Psoas muscle (tissue), 8 donors: Measurements from ENCODE around the gene WDR37. TPM values are rescaled to one million over a fixed set of nuclear protein-coding genes. Genes with fewer than 3 reads are reported as not detected.
A peak's percentile ranks its signal among the peaks of the same experiment; 100 is the strongest.

ENCODE experiments used
- ATAC-seq, 4 donors: fragments of 200-7000 bp; cut with Tn5 transposase; one replicate each; pipeline ENCODE4 v1.9.1; 2020; ENCODE audit warnings: moderate library complexity in 3 of 4, mild to moderate bottlenecking in 2 of 4
- DNase-seq, 2 donors: peaks; one replicate each; pipeline ENCODE4 v3.0.0-alpha.2; 2020
- H3K27ac ChIP-seq: fragments of 200-600 bp; one replicate; pipeline ENCODE4 v1.8.0; 2022
- H3K27me3 ChIP-seq, 3 donors: fragments of 200-600 bp in 1 of 3; one replicate each; pipeline versions ENCODE4 v1.6.1 to v1.8.0; 2013 to 2022; ENCODE audit warnings: low read length in 2 of 3, mild to moderate bottlenecking in 2 of 3, moderate library complexity in 1 of 3; ENCODE audit not compliant: insufficient read depth in 3 of 3
- H3K36me3 ChIP-seq, 2 donors: fragments of 200-600 bp in 1 of 2; one replicate each; pipeline versions ENCODE4 v1.6.1 to v1.8.0; 2013 to 2022; ENCODE audit warnings: low read depth in 1 of 2, mild to moderate bottlenecking in 1 of 2, moderate library complexity in 1 of 2; ENCODE audit not compliant: insufficient read depth in 1 of 2
- H3K4me1 ChIP-seq: fragments of 200-600 bp; one replicate; pipeline ENCODE4 v1.8.0; 2022
- H3K4me3 ChIP-seq: fragments of 200-600 bp; one replicate; pipeline ENCODE4 v1.8.0; 2022; ENCODE audit warnings: mild to moderate bottlenecking
- H3K9me3 ChIP-seq: fragments of 200-600 bp; one replicate; pipeline ENCODE4 v1.8.0; 2022
- CTCF ChIP-seq: fragments of 200-600 bp; IDR thresholded peaks from one replicate; pipeline ENCODE4 v1.8.0; 2022; ENCODE audit warnings: antibody characterized with exemption
- WGBS, 3 donors: extraction: QIAGEN DNeasy Blood & Tissue Kit; methylation state at CpG; one replicate each; pipeline versions ENCODE4 v1.1.6 to v1.1.7; 2013; 5-methylcytosine and 5-hydroxymethylcytosine counted together
- intact Hi-C, 2 donors: fragments of 100-400 bp; cut with DNase I; formaldehyde crosslinking; loops; one replicate each; pipeline versions ENCODE4 v1.11.0 to v1.14.2; 2022
- polyA plus RNA-seq, 3 donors: library from polyadenylated mRNA; stranded (reverse); fragments of 200-250 nt; gene quantifications; one replicate each; pipeline ENCODE4 v1.2.3, GENCODE V29; 2013
- total RNA-seq, 4 donors: library from RNA; stranded (reverse); fragmentation: NEBNext Ultra II Directional in 2 of 4; extraction: Animal tissue kit (Norgen Biotek cat#: 25700) in 2 of 4; gene quantifications; one replicate each; pipeline versions ENCODE4 v1.2.1 to v1.2.4, GENCODE V29; 2021 to 2023
- donor health status: healthy with polysubstance abuse.
- donor health status: DM: no; HTN: no; CAD: no; lungs with moderate emphysema.
- donor health status: Bipolar disorder and iron deficiency.
- donor health status: healthy.
- donor health status: DM: yes; HTN: yes; CAD: no.
- donor health status: DM: no; HTN: no; CAD: no.
- donor health status: DM: no; HTN: no; CAD: no.
- donor health status: DM: yes; HTN: yes; CAD: no.

WDR37 gene
- total and polyA plus RNA-seq, 7 donors = 6.8 to 28.3 (median 17.2) TPM

DNA sequence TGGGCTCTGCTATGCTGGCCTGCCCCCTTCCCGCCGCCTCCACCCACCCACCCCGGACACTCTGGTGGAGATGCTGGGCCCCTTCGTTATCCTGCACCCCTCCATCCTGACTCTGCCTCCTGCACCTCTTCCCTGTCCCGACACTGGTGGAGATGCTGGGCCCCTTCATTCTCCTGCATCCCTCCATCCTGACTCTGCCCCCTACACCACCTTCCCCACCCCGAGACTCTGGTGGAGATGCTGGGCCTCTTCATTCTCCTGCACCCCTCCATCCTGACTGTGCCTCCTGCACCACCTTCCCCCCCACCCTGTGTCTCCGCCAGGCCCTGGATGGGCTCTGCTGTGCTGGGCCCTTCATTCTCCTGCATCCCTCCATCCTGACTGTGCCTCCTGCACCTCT is 45.5 kb upstream of the WDR37 start:
- ATAC-seq = peak in 2 of 4 donors; percentile 24 to 30
- DNase-seq = no peak
- peaks cover 26 to 95% of the 10 kb centered on the region in 2 donors for H3K36me3 ChIP-seq

GRCh38 chr10:1011696-1012095 is 44.5 kb upstream of the WDR37 start:
- ATAC-seq (no peak), DNase-seq (no peak)
- WGBS, 3 donors = 91 to 93% (median 93%) methylated on average over 16 of the region's 16 CpGs
- Histone ChIP-seq H3K27me3 (no peaks in the 10 kb centered on the region), H3K36me3 (peaks cover 23 to 95% of the 10 kb centered on the region in 2 donors), H3K27ac (no peak overlapping the region), H3K4me3 (no peak overlapping the region), H3K9me3 (no peaks in the 10 kb centered on the region), H3K4me1 (no peaks in the 10 kb centered on the region)
- no peak for TF ChIP-seq CTCF
- intact Hi-C loops = no loop called here

More for the DNA sequence above, 45.5 kb upstream of the WDR37 start:
- 96 to 98% (median 96%) methylated on average over 7 of the region's 7 CpGs for WGBS, 3 donors
- no peak for TF ChIP-seq CTCF
- Histone ChIP-seq H3K27me3 (no peaks in the 10 kb centered on the region), H3K9me3 (no peaks in the 10 kb centered on the region), H3K4me1 (no peaks in the 10 kb centered on the region), H3K4me3 (no peak overlapping the region), H3K27ac (no peak overlapping the region)
- intact Hi-C loops = no loop called here

DNA sequence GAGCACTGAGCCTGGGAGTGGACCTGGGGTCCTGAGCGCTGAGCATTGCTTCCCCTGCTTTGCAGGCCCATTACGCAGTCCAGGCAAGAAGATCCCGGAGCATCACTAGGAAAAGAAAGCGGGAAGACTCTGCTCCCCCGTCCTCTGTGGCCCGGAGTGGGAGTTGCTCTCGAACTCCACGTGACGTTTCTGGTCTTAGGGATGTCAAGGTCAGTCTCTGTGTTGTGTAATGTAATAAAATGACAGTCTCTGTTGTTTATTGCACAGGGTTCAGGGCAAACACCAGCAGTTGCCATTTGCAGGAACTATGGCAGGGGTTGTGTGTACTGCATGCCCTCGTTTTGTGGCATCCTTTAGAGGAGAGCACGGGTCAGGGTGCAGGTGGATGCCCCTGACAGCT is 40.5 kb upstream of the WDR37 start:
- H3K36me3 ChIP-seq = peaks cover 19 to 95% of the 10 kb centered on the region in 2 donors

GRCh38 chr10:1019362-1019761 is 36.8 kb upstream of the WDR37 start:
- peaks cover 15% of the 10 kb centered on the region for H3K4me1 ChIP-seq
- no peak for DNase-seq
- WGBS, 3 donors = 90 to 92% (median 91%) methylated on average over 10 of the region's 10 CpGs
- no peak overlapping the region for H3K4me3 ChIP-seq
- H3K27ac ChIP-seq = peak overlapping the region; percentile 9
- ATAC-seq = no peak
- no peaks in the 10 kb centered on the region for H3K9me3 ChIP-seq
- no peak for TF ChIP-seq CTCF
- intact Hi-C loops = no loop called here
- H3K27me3 ChIP-seq = no peaks in the 10 kb centered on the region
- peaks cover 9 to 75% of the 10 kb centered on the region in 2 donors for H3K36me3 ChIP-seq

More for the DNA sequence above, 40.5 kb upstream of the WDR37 start:
- no peaks in the 10 kb centered on the region for H3K27me3 ChIP-seq
- intact Hi-C loops = no loop called here
- ATAC-seq (no peak), DNase-seq (no peak)
- H3K4me1 ChIP-seq = no peaks in the 10 kb centered on the region
- TF ChIP-seq CTCF = no peak
- WGBS, 3 donors = 90 to 97% (median 96%) methylated on average over 11 of the region's 11 CpGs
- no peaks in the 10 kb centered on the region for H3K9me3 ChIP-seq
- H3K27ac ChIP-seq = no peak overlapping the region
- no peak overlapping the region for H3K4me3 ChIP-seq

GRCh38 chr10:1020460-1020859 is 35.7 kb upstream of the WDR37 start:
- H3K36me3 ChIP-seq = peaks cover 4 to 67% of the 10 kb centered on the region in 2 donors
- ATAC-seq (no peak), DNase-seq (no peak)
- no peak for TF ChIP-seq CTCF
- WGBS, 3 donors = 84 to 92% (median 86%) methylated on average over 10 of the region's 10 CpGs
- no peaks in the 10 kb centered on the region for H3K27me3 ChIP-seq
- no peaks in the 10 kb centered on the region for H3K9me3 ChIP-seq
- intact Hi-C loops = loop anchor here in 1 of 2 donors (5.0 kb wide), 1 partner anchor 42 kb away; no protein-coding TSS in a partner anchor
- H3K4me1 ChIP-seq = peaks cover 17% of the 10 kb centered on the region
- no peak overlapping the region for H3K4me3 ChIP-seq
- H3K27ac ChIP-seq = no peak overlapping the region
